H9 (cell line): Measurements from ENCODE around the gene PPM1B. TPM values are rescaled to one million over a fixed set of nuclear protein-coding genes. Genes with fewer than 3 reads are reported as not detected.

Experiments
- DNase-seq: peaks from one replicate; pipeline ENCODE4 v3.0.0-alpha.2; 2017
- H2AFZ ChIP-seq: one replicate; pipeline ENCODE4 v1.6.1; 2013; ENCODE audit warnings: mild to moderate bottlenecking, low read length, control low read depth, moderate library complexity
- H2AK5ac ChIP-seq: 2 replicates; pipeline ENCODE4 v1.6.1; 2013; ENCODE audit warnings: low read length, control low read depth, mixed read lengths; ENCODE audit not compliant: insufficient read length
- H2BK120ac ChIP-seq: one replicate; pipeline ENCODE4 v1.6.1; 2013; ENCODE audit warnings: low read depth, mild to moderate bottlenecking, low read length, control low read depth, inconsistent platforms; ENCODE audit not compliant: poor library complexity, severe bottlenecking
- H2BK12ac ChIP-seq: 2 replicates; pipeline ENCODE4 v1.6.1; 2013; ENCODE audit warnings: low read length, control low read depth, mixed read lengths, low read depth; ENCODE audit not compliant: insufficient read length
- H2BK15ac ChIP-seq: 2 replicates; pipeline ENCODE4 v1.6.1; 2013; ENCODE audit warnings: low read depth, low read length, control low read depth
- H2BK20ac ChIP-seq: one replicate; pipeline ENCODE4 v1.6.1; 2013; ENCODE audit warnings: low read depth, mild to moderate bottlenecking, low read length, control low read depth, inconsistent platforms; ENCODE audit not compliant: poor library complexity, severe bottlenecking
- H2BK5ac ChIP-seq: 2 replicates; pipeline ENCODE4 v1.6.1; 2013; ENCODE audit warnings: low read length, control low read depth, mixed read lengths; ENCODE audit not compliant: insufficient read length
- H3K14ac ChIP-seq: 2 replicates; pipeline ENCODE4 v1.6.1; 2013; ENCODE audit warnings: low read length, control low read depth; ENCODE audit not compliant: insufficient read depth
- H3K18ac ChIP-seq: 2 replicates; pipeline ENCODE4 v1.6.1; 2013; ENCODE audit warnings: low read depth, mild to moderate bottlenecking, mixed read lengths, low read length, control low read depth; ENCODE audit not compliant: insufficient read length
- H3K23ac ChIP-seq: 2 replicates; pipeline ENCODE4 v1.6.1; 2013; ENCODE audit warnings: low read length, control low read depth, mixed read lengths, low read depth; ENCODE audit not compliant: insufficient read length
- H3K23me2 ChIP-seq: 2 replicates; pipeline ENCODE4 v1.6.1; 2013; ENCODE audit warnings: low read depth, mild to moderate bottlenecking, mixed read lengths, low read length, control low read depth; ENCODE audit not compliant: insufficient read length, poor library complexity, severe bottlenecking
- H3K27ac ChIP-seq: 2 replicates; pipeline ENCODE4 v1.5.1; 2013; ENCODE audit warnings: low read length, control low read depth, mixed read lengths, low read depth; ENCODE audit not compliant: insufficient read length
- H3K27me3 ChIP-seq: 2 replicates; pipeline ENCODE4 v1.6.1; 2013; ENCODE audit warnings: low read length, control low read depth, inconsistent platforms; ENCODE audit not compliant: insufficient read depth
- H3K4ac ChIP-seq: 2 replicates; pipeline ENCODE4 v1.6.1; 2013; ENCODE audit warnings: low read depth, mild to moderate bottlenecking, control low read depth, inconsistent platforms, low read length, moderate library complexity
- H3K4me1 ChIP-seq: 2 replicates; pipeline ENCODE4 v1.6.1; 2013; ENCODE audit warnings: low read length, control low read depth, inconsistent platforms; ENCODE audit not compliant: insufficient read depth
- H3K4me2 ChIP-seq: 2 replicates; pipeline ENCODE4 v1.6.1; 2013; ENCODE audit warnings: low read length, control low read depth, mixed read lengths; ENCODE audit not compliant: insufficient read length, insufficient read depth
- H3K56ac ChIP-seq: 2 replicates; pipeline ENCODE4 v1.6.1; 2013; ENCODE audit warnings: low read depth, mild to moderate bottlenecking, mixed read lengths, low read length, control low read depth; ENCODE audit not compliant: insufficient read length
- H3K79me1 ChIP-seq: 2 replicates; pipeline ENCODE4 v1.6.1; 2013; ENCODE audit warnings: low read depth, mild to moderate bottlenecking, moderate library complexity, low read length, control low read depth, inconsistent platforms; ENCODE audit not compliant: insufficient read depth, poor library complexity, severe bottlenecking
- H3K79me2 ChIP-seq: 2 replicates; pipeline ENCODE4 v1.6.1; 2013; ENCODE audit warnings: low read length, control low read depth, inconsistent platforms; ENCODE audit not compliant: insufficient read depth
- H3K9ac ChIP-seq: 2 replicates; pipeline ENCODE4 v1.6.1; 2013; ENCODE audit warnings: low read length, control low read depth, mixed read lengths; ENCODE audit not compliant: insufficient read length; ENCODE audit errors: extremely low read depth
- H3K9me3 ChIP-seq: one replicate; pipeline ENCODE4 v1.6.1; 2013; ENCODE audit warnings: low read depth, low read length, inconsistent platforms; ENCODE audit not compliant: control insufficient read depth
- H3T11ph ChIP-seq: one replicate; pipeline ENCODE4 v1.6.1; 2013; ENCODE audit warnings: mild to moderate bottlenecking, low read length, control low read depth, inconsistent platforms
- H4K20me1 ChIP-seq: one replicate; pipeline ENCODE4 v1.6.1; 2013; ENCODE audit not compliant: control insufficient read depth, insufficient read length, insufficient read depth
- H4K5ac ChIP-seq: 2 replicates; pipeline ENCODE4 v1.6.1; 2013; ENCODE audit warnings: low read depth, mild to moderate bottlenecking, mixed read lengths, low read length, control low read depth; ENCODE audit not compliant: insufficient read length
- H4K8ac ChIP-seq: replicated peaks from 2 replicates; pipeline ENCODE4 v1.6.1; 2013; ENCODE audit warnings: low read length, control low read depth, mixed read lengths, low read depth; ENCODE audit not compliant: insufficient read length
- H4K91ac ChIP-seq: 2 replicates; pipeline ENCODE4 v1.6.1; 2013; ENCODE audit warnings: low read depth, mild to moderate bottlenecking, moderate library complexity, mixed read lengths, low read length, control low read depth; ENCODE audit not compliant: insufficient read length
- H3K27ac Mint-ChIP-seq, 3 experiments: 2 replicates in 2 of 3; 3 replicates in 1 of 3; pipeline ENCODE4 v1.8.0; 2020 to 2021; ENCODE audit warnings: mixed read lengths in 3 of 3, mild to moderate bottlenecking in 1 of 3, moderate library complexity in 1 of 3
- H3K27me3 Mint-ChIP-seq: 2 replicates; pipeline ENCODE4 v1.8.0; 2021; ENCODE audit warnings: low read depth, mild to moderate bottlenecking, moderate library complexity, mixed read lengths
- H3K36me3 Mint-ChIP-seq, 3 experiments: 2 replicates in 2 of 3; 3 replicates in 1 of 3; pipeline ENCODE4 v1.8.0; 2020 to 2021; ENCODE audit warnings: low read depth in 3 of 3, mixed read lengths in 3 of 3; ENCODE audit not compliant: insufficient read depth in 1 of 3
- H3K4me1 Mint-ChIP-seq, 2 experiments: 2 replicates each; pipeline ENCODE4 v1.8.0; 2020; ENCODE audit warnings: mixed read lengths in 2 of 2
- H3K4me3 Mint-ChIP-seq, 2 experiments: 2 replicates in 1 of 2; 3 replicates in 1 of 2; pipeline ENCODE4 v1.8.0; 2020 to 2021; ENCODE audit warnings: mild to moderate bottlenecking in 2 of 2, mixed read lengths in 2 of 2, moderate library complexity in 1 of 2
- H3K9me3 Mint-ChIP-seq, 2 experiments: 2 replicates in 1 of 2; 3 replicates in 1 of 2; pipeline ENCODE4 v1.8.0; 2020; ENCODE audit warnings: mild to moderate bottlenecking in 2 of 2, mixed read lengths in 2 of 2, moderate library complexity in 1 of 2
- WGBS: extraction: QIAGEN DNeasy Blood & Tissue Kit; methylation state at CpG from one replicate; pipeline ENCODE4 v1.1.7; 2013; ENCODE audit warnings: missing lambda C conversion rate, low lambda C conversion rate, mixed read lengths; ENCODE audit not compliant: insufficient read length; ENCODE audit errors: extremely low coverage; 5-methylcytosine and 5-hydroxymethylcytosine counted together
- total RNA-seq: library from RNA; stranded (reverse); gene quantifications from 2 replicates; pipeline ENCODE4 v1.2.1, GENCODE V29; 2021
- TF ChIP-seq, protein P1 (sequence below): fragments of 200-600 bp; sonication (generic); conservative IDR thresholded peaks from 3 replicates; pipeline ENCODE4 v1.8.0; 2021; ENCODE audit warnings: antibody characterized with exemption, mild to moderate bottlenecking

Gene PPM1B
- total RNA-seq, 1 experiment from 2014 or later: 156 TPM

DNA sequence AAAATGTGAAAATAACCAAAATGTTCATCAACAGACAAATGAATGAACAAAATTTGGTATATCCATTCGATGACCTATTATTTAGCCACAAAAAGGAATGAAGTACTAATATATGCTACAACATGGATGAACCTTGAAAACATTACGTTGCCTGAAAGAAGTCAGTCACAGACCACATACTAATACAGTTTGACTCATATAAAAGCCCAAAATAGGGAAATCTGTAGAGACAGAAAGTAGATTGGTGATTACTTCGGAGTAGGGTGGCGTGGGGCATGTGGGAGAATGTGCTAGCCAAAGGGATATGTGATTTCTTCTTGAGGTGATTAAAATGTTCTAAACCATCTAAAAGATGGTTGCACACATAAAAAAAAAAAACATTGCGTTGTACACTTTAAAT, 44.2 kb upstream of the PPM1B start:
- H2AFZ ChIP-seq: no peak overlapping the region

More for the DNA sequence above, 44.2 kb upstream of the PPM1B start:
- Histone ChIP-seq H2AK5ac (no peak overlapping the region), H3K27me3 (no peaks in the 10 kb centered on the region), H3T11ph (no peak overlapping the region), H4K8ac (no peak overlapping the region), H3K23ac (no peak overlapping the region), H3K4me2 (no peak overlapping the region), H3K23me2 (no peaks in the 10 kb centered on the region), H3K18ac (no peak overlapping the region), H3K4me1 (peaks cover 5% of the 10 kb centered on the region; the same call in 1 of the 2 replicates), H3K9ac (no peak overlapping the region), H3K4ac (no peak overlapping the region), H2BK120ac (no peak overlapping the region), H3K14ac (no peak overlapping the region), H3K56ac (no peak overlapping the region), H3K9me3 (no peaks in the 10 kb centered on the region), H3K79me1 (no peaks in the 10 kb centered on the region), H2BK15ac (no peak overlapping the region), H2BK12ac (no peak overlapping the region), H2BK5ac (no peak overlapping the region), H2BK20ac (no peak overlapping the region), H4K5ac (no peak overlapping the region), H3K79me2 (no peaks in the 10 kb centered on the region), H3K27ac (no peak overlapping the region), H4K91ac (no peak overlapping the region), H4K20me1 (no peaks in the 10 kb centered on the region)
- no peaks in the 10 kb centered on the region; a peak in 1 of 7 replicates for H3K36me3 Mint-ChIP-seq
- H3K9me3 Mint-ChIP-seq: no peaks in the 10 kb centered on the region
- no CpG with 5 or more reads among the region's 5 CpGs for WGBS
- TF ChIP-seq, protein P1, sequence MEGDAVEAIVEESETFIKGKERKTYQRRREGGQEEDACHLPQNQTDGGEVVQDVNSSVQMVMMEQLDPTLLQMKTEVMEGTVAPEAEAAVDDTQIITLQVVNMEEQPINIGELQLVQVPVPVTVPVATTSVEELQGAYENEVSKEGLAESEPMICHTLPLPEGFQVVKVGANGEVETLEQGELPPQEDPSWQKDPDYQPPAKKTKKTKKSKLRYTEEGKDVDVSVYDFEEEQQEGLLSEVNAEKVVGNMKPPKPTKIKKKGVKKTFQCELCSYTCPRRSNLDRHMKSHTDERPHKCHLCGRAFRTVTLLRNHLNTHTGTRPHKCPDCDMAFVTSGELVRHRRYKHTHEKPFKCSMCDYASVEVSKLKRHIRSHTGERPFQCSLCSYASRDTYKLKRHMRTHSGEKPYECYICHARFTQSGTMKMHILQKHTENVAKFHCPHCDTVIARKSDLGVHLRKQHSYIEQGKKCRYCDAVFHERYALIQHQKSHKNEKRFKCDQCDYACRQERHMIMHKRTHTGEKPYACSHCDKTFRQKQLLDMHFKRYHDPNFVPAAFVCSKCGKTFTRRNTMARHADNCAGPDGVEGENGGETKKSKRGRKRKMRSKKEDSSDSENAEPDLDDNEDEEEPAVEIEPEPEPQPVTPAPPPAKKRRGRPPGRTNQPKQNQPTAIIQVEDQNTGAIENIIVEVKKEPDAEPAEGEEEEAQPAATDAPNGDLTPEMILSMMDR: no peak
- H3K27ac Mint-ChIP-seq: no peak overlapping the region; a peak in 1 of 7 replicates
- no peaks in the 10 kb centered on the region for H3K27me3 Mint-ChIP-seq
- H3K4me3 Mint-ChIP-seq: no peak overlapping the region
- no peak for DNase-seq
- H3K4me1 Mint-ChIP-seq: peaks cover 25% of the 10 kb centered on the region in 2 experiments
